ENCODE measurements around the gene SHISAL1.

SHISAL1 gene

DNA sequence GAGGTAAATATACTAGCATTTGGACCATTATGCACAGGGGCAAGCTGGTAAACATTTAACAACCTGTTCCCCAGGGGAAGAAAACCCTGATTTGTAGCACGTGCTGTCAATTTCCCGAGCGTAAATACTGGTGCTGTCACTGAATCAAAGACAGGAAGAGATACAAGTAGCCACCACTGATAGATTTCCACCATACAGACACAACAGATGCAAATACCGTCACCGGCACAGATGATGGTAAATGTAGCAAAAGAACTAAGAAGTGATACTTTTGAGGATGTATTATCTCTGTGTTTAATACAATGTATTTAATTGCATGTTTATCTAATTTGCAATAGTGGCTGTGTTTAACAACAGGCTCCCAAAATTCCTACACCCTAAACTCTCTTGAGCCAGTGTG lies 39.6 kb downstream of the SHISAL1 start:
- Histone ChIP-seq H3K4me3 (ENCODE audit: insufficient read depth, low read depth, low read length, poor library complexity, severe bottlenecking) (no peak overlapping the region), H3K27me3 (replicated peaks; ENCODE audit: control insufficient read depth, insufficient read depth, low read length, poor library complexity, severe bottlenecking) (no peaks in the 10 kb centered on the region), H3K9me3 (ENCODE audit: control insufficient read depth, low read length) (no peaks in the 10 kb centered on the region), H3K27ac (ENCODE audit: insufficient read depth, low read length, poor library complexity, severe bottlenecking) (no peak overlapping the region), H3K36me3 (ENCODE audit: control insufficient read depth, insufficient read depth, low read length) (no peaks in the 10 kb centered on the region), H3K4me1 (ENCODE audit: control insufficient read depth, insufficient read depth, low read length, poor library complexity, severe bottlenecking) (no peaks in the 10 kb centered on the region)
- DNase-seq = no peak

DNA sequence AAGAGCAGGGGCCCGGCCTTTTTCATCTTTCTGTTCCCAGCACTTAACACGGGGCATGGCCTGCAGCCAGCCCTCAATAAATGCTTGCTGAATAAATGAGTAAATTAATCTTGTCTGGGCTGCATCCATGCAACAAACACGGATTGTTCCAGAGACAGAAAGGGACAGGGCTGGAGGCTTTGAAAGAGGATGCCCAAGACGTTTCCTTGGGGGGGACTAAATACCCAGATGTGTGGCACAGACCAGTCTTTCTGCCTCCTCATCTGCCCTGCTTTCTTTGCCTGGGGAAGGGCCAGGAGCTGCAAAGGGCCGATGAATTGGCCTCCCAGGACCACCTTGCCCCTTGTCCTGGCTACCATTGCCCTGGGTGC lies 40.4 kb downstream of the SHISAL1 start:
- Histone ChIP-seq H3K4me1 (ENCODE audit: control insufficient read depth, insufficient read depth, low read length, poor library complexity, severe bottlenecking) (no peaks in the 10 kb centered on the region), H3K9me3 (ENCODE audit: control insufficient read depth, low read length) (no peaks in the 10 kb centered on the region), H3K4me3 (ENCODE audit: insufficient read depth, low read depth, low read length, poor library complexity, severe bottlenecking) (no peak overlapping the region), H3K27me3 (replicated peaks; ENCODE audit: control insufficient read depth, insufficient read depth, low read length, poor library complexity, severe bottlenecking) (no peaks in the 10 kb centered on the region), H3K36me3 (ENCODE audit: control insufficient read depth, insufficient read depth, low read length) (no peaks in the 10 kb centered on the region), H3K27ac (ENCODE audit: insufficient read depth, low read length, poor library complexity, severe bottlenecking) (no peak overlapping the region)
- DNase-seq = no peak

GRCh38 chr22:44271732-44272400 lies 40.9 kb downstream of the SHISAL1 start:
- Histone ChIP-seq H3K4me3 (ENCODE audit: insufficient read depth, low read depth, low read length, poor library complexity, severe bottlenecking) (no peak overlapping the region), H3K9me3 (ENCODE audit: control insufficient read depth, low read length) (no peaks in the 10 kb centered on the region), H3K27me3 (replicated peaks; ENCODE audit: control insufficient read depth, insufficient read depth, low read length, poor library complexity, severe bottlenecking) (no peaks in the 10 kb centered on the region), H3K36me3 (ENCODE audit: control insufficient read depth, insufficient read depth, low read length) (no peaks in the 10 kb centered on the region), H3K27ac (ENCODE audit: insufficient read depth, low read length, poor library complexity, severe bottlenecking) (no peak overlapping the region), H3K4me1 (ENCODE audit: control insufficient read depth, insufficient read depth, low read length, poor library complexity, severe bottlenecking) (no peaks in the 10 kb centered on the region)
- no peak for DNase-seq

GRCh38 chr22:44271010-44271500 lies 41.7 kb downstream of the SHISAL1 start:
- Histone ChIP-seq H3K4me1 (ENCODE audit: control insufficient read depth, insufficient read depth, low read length, poor library complexity, severe bottlenecking) (no peaks in the 10 kb centered on the region), H3K36me3 (ENCODE audit: control insufficient read depth, insufficient read depth, low read length) (no peaks in the 10 kb centered on the region), H3K4me3 (ENCODE audit: insufficient read depth, low read depth, low read length, poor library complexity, severe bottlenecking) (no peak overlapping the region), H3K27ac (ENCODE audit: insufficient read depth, low read length, poor library complexity, severe bottlenecking) (no peak overlapping the region), H3K27me3 (replicated peaks; ENCODE audit: control insufficient read depth, insufficient read depth, low read length, poor library complexity, severe bottlenecking) (no peaks in the 10 kb centered on the region), H3K9me3 (ENCODE audit: control insufficient read depth, low read length) (no peaks in the 10 kb centered on the region)
- DNase-seq = no peak

DNA sequence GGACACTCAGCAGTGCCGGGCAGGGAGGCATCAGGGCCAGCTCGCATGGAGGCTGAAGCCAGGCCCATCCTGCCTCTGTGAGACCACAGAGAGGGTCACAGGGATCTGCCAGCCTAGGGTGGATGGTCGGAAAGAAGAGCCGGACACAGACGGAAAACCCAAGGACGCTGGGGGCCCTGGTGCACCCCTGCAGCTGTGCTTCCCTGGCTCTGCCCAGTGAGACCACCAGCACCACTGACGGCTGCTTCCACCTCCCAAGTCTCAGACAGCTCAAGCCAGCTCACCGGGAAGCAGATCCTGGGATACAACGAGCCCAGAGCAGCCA lies 42.2 kb downstream of the SHISAL1 start:
- Histone ChIP-seq H3K4me3 (ENCODE audit: insufficient read depth, low read depth, low read length, poor library complexity, severe bottlenecking) (no peak overlapping the region), H3K27ac (ENCODE audit: insufficient read depth, low read length, poor library complexity, severe bottlenecking) (no peak overlapping the region), H3K36me3 (ENCODE audit: control insufficient read depth, insufficient read depth, low read length) (no peaks in the 10 kb centered on the region), H3K4me1 (ENCODE audit: control insufficient read depth, insufficient read depth, low read length, poor library complexity, severe bottlenecking) (no peaks in the 10 kb centered on the region), H3K9me3 (ENCODE audit: control insufficient read depth, low read length) (no peaks in the 10 kb centered on the region), H3K27me3 (replicated peaks; ENCODE audit: control insufficient read depth, insufficient read depth, low read length, poor library complexity, severe bottlenecking) (no peaks in the 10 kb centered on the region)
- DNase-seq = no peak

GRCh38 chr22:44269757-44270555 lies 42.8 kb downstream of the SHISAL1 start:
- DNase-seq = no peak
- H3K27ac ChIP-seq (ENCODE audit: insufficient read depth, low read length, poor library complexity, severe bottlenecking) = no peak overlapping the region
- H3K27me3 ChIP-seq (replicated peaks; ENCODE audit: control insufficient read depth, insufficient read depth, low read length, poor library complexity, severe bottlenecking) = no peaks in the 10 kb centered on the region
- no peak overlapping the region for H3K4me3 ChIP-seq (ENCODE audit: insufficient read depth, low read depth, low read length, poor library complexity, severe bottlenecking)
- no peaks in the 10 kb centered on the region for H3K36me3 ChIP-seq (ENCODE audit: control insufficient read depth, insufficient read depth, low read length)
- no peaks in the 10 kb centered on the region for H3K9me3 ChIP-seq (ENCODE audit: control insufficient read depth, low read length)
- no peaks in the 10 kb centered on the region for H3K4me1 ChIP-seq (ENCODE audit: control insufficient read depth, insufficient read depth, low read length, poor library complexity, severe bottlenecking)

- H3K27ac ChIP-seq (ENCODE audit: insufficient read depth, low read length, poor library complexity, severe bottlenecking) = no peak overlapping the region
Observed at GRCh38 chr22:44269117-44269498, 43.6 kb downstream of the SHISAL1 start.

DNA sequence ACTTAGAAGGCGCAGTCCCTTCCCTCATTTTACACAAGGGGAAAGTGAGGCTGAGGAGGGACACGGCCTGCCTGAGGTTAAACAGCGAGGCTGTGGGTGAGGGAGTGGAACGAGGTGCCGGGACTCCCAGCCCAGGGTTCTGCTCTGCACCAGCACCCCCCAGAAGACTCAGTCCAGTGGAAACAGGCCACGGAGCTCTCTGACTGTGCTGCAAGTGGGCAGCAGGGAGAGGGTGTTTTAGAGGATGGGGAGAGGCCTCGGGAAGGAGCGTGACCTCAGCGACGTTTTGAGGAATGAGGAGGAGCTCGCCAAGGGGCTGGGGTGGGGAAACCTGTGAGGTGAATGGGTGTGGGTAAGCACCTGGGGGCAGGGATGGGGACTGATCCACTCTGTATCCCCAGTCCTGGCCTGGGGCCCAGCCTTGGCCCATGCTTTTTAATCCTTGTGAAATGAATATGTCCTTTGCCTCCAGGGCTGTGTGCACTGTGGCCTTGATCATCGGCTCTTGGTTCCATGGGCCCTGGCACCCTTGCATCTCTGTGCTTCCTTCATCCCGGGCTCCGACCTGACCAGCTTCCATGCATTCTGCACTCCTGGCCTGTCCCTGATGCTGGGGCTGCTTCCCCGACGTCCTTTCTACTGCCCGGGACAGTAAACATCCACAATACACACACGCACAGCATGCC lies 44.2 kb downstream of the SHISAL1 start:
- no peaks in the 10 kb centered on the region for H3K36me3 ChIP-seq (ENCODE audit: control insufficient read depth, insufficient read depth, low read length)
- no peak overlapping the region for H3K27ac ChIP-seq (ENCODE audit: insufficient read depth, low read length, poor library complexity, severe bottlenecking)
- no peak for DNase-seq
- H3K4me1 ChIP-seq (ENCODE audit: control insufficient read depth, insufficient read depth, low read length, poor library complexity, severe bottlenecking) = no peaks in the 10 kb centered on the region
- no peaks in the 10 kb centered on the region for H3K9me3 ChIP-seq (ENCODE audit: control insufficient read depth, low read length)
- no peak overlapping the region for H3K4me3 ChIP-seq (ENCODE audit: insufficient read depth, low read depth, low read length, poor library complexity, severe bottlenecking)
- no peaks in the 10 kb centered on the region for H3K27me3 ChIP-seq (replicated peaks; ENCODE audit: control insufficient read depth, insufficient read depth, low read length, poor library complexity, severe bottlenecking)

More at GRCh38 chr22:44269117-44269498, 43.6 kb downstream of the SHISAL1 start:
- no peak for DNase-seq
- Histone ChIP-seq H3K9me3 (ENCODE audit: control insufficient read depth, low read length) (no peaks in the 10 kb centered on the region), H3K27me3 (replicated peaks; ENCODE audit: control insufficient read depth, insufficient read depth, low read length, poor library complexity, severe bottlenecking) (no peaks in the 10 kb centered on the region), H3K4me1 (ENCODE audit: control insufficient read depth, insufficient read depth, low read length, poor library complexity, severe bottlenecking) (no peaks in the 10 kb centered on the region), H3K4me3 (ENCODE audit: insufficient read depth, low read depth, low read length, poor library complexity, severe bottlenecking) (no peak overlapping the region), H3K36me3 (ENCODE audit: control insufficient read depth, insufficient read depth, low read length) (no peaks in the 10 kb centered on the region)

DNA sequence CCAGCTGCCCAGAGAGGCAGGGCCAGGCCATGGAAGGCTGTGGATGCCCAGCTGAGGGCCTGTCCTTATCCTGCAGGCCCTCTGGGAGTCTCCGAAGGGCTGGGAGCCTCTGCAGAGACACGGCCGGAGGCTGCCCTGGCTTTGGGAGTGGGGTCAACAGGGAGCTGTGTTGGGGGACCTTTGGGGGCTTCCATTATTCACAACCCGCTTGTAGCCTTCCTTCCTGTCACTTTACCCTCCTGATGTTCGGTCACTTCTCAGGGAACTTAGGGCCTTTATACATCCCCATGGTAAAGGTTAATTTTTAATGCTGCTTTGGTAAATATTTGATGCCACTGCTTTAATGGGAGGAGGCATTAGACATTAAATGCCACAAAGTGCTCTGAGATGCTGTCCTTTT lies 44.9 kb downstream of the SHISAL1 start:
- Histone ChIP-seq H3K4me3 (ENCODE audit: insufficient read depth, low read depth, low read length, poor library complexity, severe bottlenecking) (no peak overlapping the region), H3K27me3 (replicated peaks; ENCODE audit: control insufficient read depth, insufficient read depth, low read length, poor library complexity, severe bottlenecking) (no peaks in the 10 kb centered on the region), H3K9me3 (ENCODE audit: control insufficient read depth, low read length) (no peaks in the 10 kb centered on the region), H3K36me3 (ENCODE audit: control insufficient read depth, insufficient read depth, low read length) (no peaks in the 10 kb centered on the region), H3K27ac (ENCODE audit: insufficient read depth, low read length, poor library complexity, severe bottlenecking) (no peak overlapping the region), H3K4me1 (ENCODE audit: control insufficient read depth, insufficient read depth, low read length, poor library complexity, severe bottlenecking) (no peaks in the 10 kb centered on the region)
- DNase-seq = no peak

Measured in effector memory CD4-positive, alpha-beta T cell (primary cell).